PC-3 (cell line): Measurements from ENCODE around the gene SERPINF2. TPM values are rescaled to one million over a fixed set of nuclear protein-coding genes. Genes with fewer than 3 reads are reported as not detected.

ENCODE experiments used
- ATAC-seq: fragments of 200-7000 bp; cut with Tn5 transposase; 2 replicates; pipeline ENCODE4 v1.9.1; 2020; ENCODE audit warnings: mild to moderate bottlenecking, moderate library complexity
- BruUV-seq: library from RNA; stranded (reverse); fragments of 400-500 nt; replicated peaks from 2 replicates; lab custom pipeline; 2021; lab: Mats Ljungman, UMichigan
- CTCF ChIA-PET: fragments of 300-600 bp; sonication (Branson Sonifier 250); formaldehyde crosslinking; loops from one replicate; lab custom pipeline; 2022; ENCODE audit warnings: antibody characterized with exemption; lab: Charles Lee
- POLR2A ChIA-PET: fragments of 300-600 bp; sonication (Branson Sonifier 250); formaldehyde crosslinking; loops from one replicate; lab custom pipeline; 2022; ENCODE audit warnings: antibody characterized with exemption; ENCODE audit not compliant: unreplicated experiment; lab: Charles Lee
- DNase-seq: peaks from one replicate; pipeline ENCODE4 v3.0.0-alpha.2; 2015
- H2AFZ ChIP-seq: fragments of 300-600 bp; sonication (generic); 2 replicates; pipeline ENCODE4 v1.6.0; 2016; ENCODE audit warnings: antibody characterized with exemption, low read length
- H3F3A ChIP-seq: fragments of 300-600 bp; sonication (generic); one replicate; pipeline ENCODE4 v1.6.0; 2017; ENCODE audit warnings: antibody characterized with exemption, low read length, control low read depth, mild to moderate bottlenecking; ENCODE audit not compliant: unreplicated experiment
- H3K27ac ChIP-seq: fragments of 300-600 bp; sonication (generic); 2 replicates; pipeline ENCODE4 v1.5.1; 2016; ENCODE audit warnings: mild to moderate bottlenecking, low read length
- H3K27me3 ChIP-seq: fragments of 300-600 bp; sonication (generic); 2 replicates; pipeline ENCODE4 v1.6.1; 2016; ENCODE audit warnings: low read length, mixed read lengths
- H3K36me3 ChIP-seq: fragments of 300-600 bp; sonication (generic); 2 replicates; pipeline ENCODE4 v1.6.1; 2016; ENCODE audit warnings: low read depth, mixed run types, low read length, mixed read lengths
- H3K4me1 ChIP-seq: fragments of 300-600 bp; sonication (generic); 2 replicates; pipeline ENCODE4 v1.5.1; 2016; ENCODE audit warnings: low read length; ENCODE audit not compliant: insufficient read depth
- H3K4me2 ChIP-seq: fragments of 300-600 bp; sonication (generic); 2 replicates; pipeline ENCODE4 v1.6.0; 2016; ENCODE audit warnings: low read length
- H3K4me3 ChIP-seq: fragments of 300-600 bp; sonication (generic); 2 replicates; pipeline ENCODE4 v1.5.1; 2016; ENCODE audit warnings: mild to moderate bottlenecking, low read length, mixed read lengths
- H3K79me2 ChIP-seq: fragments of 300-600 bp; sonication (generic); 2 replicates; pipeline ENCODE4 v1.6.1; 2017; ENCODE audit warnings: low read length, mixed read lengths
- H3K9ac ChIP-seq: fragments of 300-600 bp; sonication (generic); 2 replicates; pipeline ENCODE4 v1.6.0; 2016; ENCODE audit warnings: mild to moderate bottlenecking, low read length
- H3K9me2 ChIP-seq: fragments of 300-600 bp; sonication (generic); replicated peaks from 2 replicates; pipeline ENCODE4 v1.6.1; 2016; ENCODE audit warnings: mixed run types, low read length, mixed read lengths
- H3K9me3 ChIP-seq: fragments of 300-600 bp; sonication (generic); 2 replicates; pipeline ENCODE4 v1.6.1; 2016; ENCODE audit warnings: low read length, mixed read lengths
- H4K20me1 ChIP-seq: fragments of 300-600 bp; sonication (generic); 2 replicates; pipeline ENCODE4 v1.6.1; 2016; ENCODE audit warnings: low read length, mixed read lengths
- CTCF ChIP-seq: fragments of 300-600 bp; sonication (generic); conservative IDR thresholded peaks from 2 replicates; pipeline ENCODE4 v1.5.1; 2017; ENCODE audit warnings: antibody characterized with exemption, low read depth, mild to moderate bottlenecking, low read length
- EZH2 ChIP-seq: fragments of 300-600 bp; sonication (generic); IDR thresholded peaks from one replicate; pipeline ENCODE4 v1.6.1; 2017; ENCODE audit warnings: antibody characterized with exemption, mild to moderate bottlenecking, low read length; ENCODE audit not compliant: unreplicated experiment
- EZH2phosphoT487 ChIP-seq: fragments of 300-600 bp; sonication (generic); IDR thresholded peaks from 2 replicates; pipeline ENCODE4 v1.6.1; 2018; ENCODE audit warnings: mild to moderate bottlenecking, antibody characterized with exemption, low read length, borderline replicate concordance
- intact Hi-C: fragments of 100-400 bp; cut with micrococcal nuclease; formaldehyde crosslinking; loops from 2 replicates; pipeline ENCODE4 v1.9.0; 2023
- total RNA-seq: library from RNA; depleted of rRNA; stranded (reverse); fragments of >200 nt; gene quantifications from 2 replicates; pipeline ENCODE4 v1.2.3, GENCODE V29; 2014

The SERPINF2 gene
- total RNA-seq, 1 experiment from 2014 or later = 2.5 TPM

- no TSS peak for BruUV-seq
These were observed 2.2 kb downstream of the SERPINF2 start for GRCh38 chr17:1744551-1745512.

DNA sequence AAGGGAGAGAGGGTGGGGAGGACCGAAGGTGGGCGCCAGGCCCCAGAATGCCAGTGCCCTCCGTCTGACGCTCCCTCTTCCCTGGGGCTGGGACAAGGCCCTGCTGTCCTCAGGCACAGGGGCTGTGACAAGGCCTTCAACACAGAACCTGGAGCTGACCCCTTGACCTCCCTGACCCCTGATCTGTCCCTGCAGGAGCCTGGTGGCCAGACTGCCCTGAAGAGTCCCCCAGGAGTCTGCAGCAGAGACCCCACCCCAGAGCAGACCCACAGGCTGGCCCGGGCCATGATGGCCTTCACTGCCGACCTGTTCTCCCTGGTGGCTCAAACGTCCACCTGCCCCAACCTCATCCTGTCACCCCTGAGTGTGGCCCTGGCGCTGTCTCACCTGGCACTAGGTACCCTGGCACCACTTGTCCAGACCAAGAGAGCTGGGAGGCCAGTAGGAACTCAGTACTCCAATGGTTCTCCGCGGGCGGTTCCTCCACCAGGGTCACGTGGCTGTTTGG lies 2.9 kb downstream of the SERPINF2 start:
- POLR2A ChIA-PET = no interaction called here

More at GRCh38 chr17:1744551-1745512, 2.2 kb downstream of the SERPINF2 start:
- ATAC-seq = no peak
- no peaks in the 10 kb centered on the region for H3K9me3 ChIP-seq
- no peak for TF ChIP-seq CTCF
- no peak for TF ChIP-seq EZH2phosphoT487
- TF ChIP-seq EZH2 = no peak
- intact Hi-C loops = no loop called here
- ChIA-PET CTCF (no interaction called here), POLR2A (no interaction called here)
- no peaks in the 10 kb centered on the region for H3F3A ChIP-seq
- H3K27ac ChIP-seq = no peak overlapping the region
- H3K4me1 ChIP-seq = no peaks in the 10 kb centered on the region
- no peak overlapping the region for H2AFZ ChIP-seq
- H3K27me3 ChIP-seq = no peaks in the 10 kb centered on the region
- no peaks in the 10 kb centered on the region for H3K36me3 ChIP-seq
- no peaks in the 10 kb centered on the region for H3K79me2 ChIP-seq
- no peak overlapping the region for H3K9ac ChIP-seq
- no peak for DNase-seq
- H3K4me3 ChIP-seq = no peak overlapping the region
- no peaks in the 10 kb centered on the region for H3K9me2 ChIP-seq
- H4K20me1 ChIP-seq = no peaks in the 10 kb centered on the region
- no peak overlapping the region for H3K4me2 ChIP-seq

More for the DNA sequence above, 2.9 kb downstream of the SERPINF2 start:
- ATAC-seq (no peak), DNase-seq (no peak)
- Histone ChIP-seq H3K9me2 (no peaks in the 10 kb centered on the region), H3K9me3 (no peaks in the 10 kb centered on the region), H3F3A (no peaks in the 10 kb centered on the region), H3K4me3 (no peak overlapping the region), H3K27me3 (no peaks in the 10 kb centered on the region), H3K79me2 (no peaks in the 10 kb centered on the region), H3K4me1 (no peaks in the 10 kb centered on the region), H3K36me3 (no peaks in the 10 kb centered on the region), H3K4me2 (no peak overlapping the region), H4K20me1 (no peaks in the 10 kb centered on the region), H2AFZ (no peak overlapping the region), H3K27ac (no peak overlapping the region), H3K9ac (no peak overlapping the region)
- TF ChIP-seq EZH2 (no peak), CTCF (no peak), EZH2phosphoT487 (no peak)
- CTCF ChIA-PET = no interaction called here
- intact Hi-C loops = no loop called here
- no TSS peak for BruUV-seq
